ENCODE data around the gene RASSF4.

Gene RASSF4

GRCh38 chr10:44949127-44949802, 10.3 kb upstream of the RASSF4 start:
- no peak overlapping the region for H3K4me3 ChIP-seq (ENCODE audit: low read length)
- TF ChIP-seq CTCF (IDR thresholded peaks at IDR 0.05; ENCODE audit: insufficient read depth, low read depth, low read length, missing control alignments), result no peak
- DNase-seq (ENCODE audit: low read depth), result no peak

- no peak overlapping the region for H3K4me3 ChIP-seq (ENCODE audit: low read length)
- no peak for DNase-seq (ENCODE audit: low read depth)
- no peak for TF ChIP-seq CTCF (IDR thresholded peaks at IDR 0.05; ENCODE audit: insufficient read depth, low read depth, low read length, missing control alignments)
Measured at GRCh38 chr10:44949915-44950314, 9.7 kb upstream of the RASSF4 start.

GRCh38 chr10:44950326-44951225, 9.0 kb upstream of the RASSF4 start:
- TF ChIP-seq CTCF (IDR thresholded peaks at IDR 0.05; ENCODE audit: insufficient read depth, low read depth, low read length, missing control alignments), result no peak
- H3K4me3 ChIP-seq (ENCODE audit: low read length), result no peak overlapping the region
- no peak for DNase-seq (ENCODE audit: low read depth)

- no peak for TF ChIP-seq CTCF (IDR thresholded peaks at IDR 0.05; ENCODE audit: insufficient read depth, low read depth, low read length, missing control alignments)
- no peak overlapping the region for H3K4me3 ChIP-seq (ENCODE audit: low read length)
- no peak for DNase-seq (ENCODE audit: low read depth)
Measured at GRCh38 chr10:44951576-44952226, 7.9 kb upstream of the RASSF4 start.

- no peak overlapping the region for H3K4me3 ChIP-seq (ENCODE audit: low read length)
- DNase-seq (ENCODE audit: low read depth), result no peak
- TF ChIP-seq CTCF (IDR thresholded peaks at IDR 0.05; ENCODE audit: insufficient read depth, low read depth, low read length, missing control alignments), result no peak
Measured at GRCh38 chr10:44952779-44953231, 6.8 kb upstream of the RASSF4 start.

- DNase-seq (ENCODE audit: low read depth), result no peak
- H3K4me3 ChIP-seq (ENCODE audit: low read length), result no peak overlapping the region
- TF ChIP-seq CTCF (IDR thresholded peaks at IDR 0.05; ENCODE audit: insufficient read depth, low read depth, low read length, missing control alignments), result no peak
Measured at GRCh38 chr10:44954042-44954441, 5.6 kb upstream of the RASSF4 start.
